ENCODE data around the gene VOPP1. TPM values are rescaled to one million over a fixed set of nuclear protein-coding genes. Genes with fewer than 3 reads are reported as not detected.
A peak's percentile ranks its signal among the peaks of the same experiment; 100 is the strongest.
"Not testable (repeated sequence)": the region's sequence is repeated elsewhere in the genome, so short reads cannot be mapped to it uniquely, and the experiment has no call there.

The VOPP1 gene
- total RNA-seq, 2 experiments from 2014 or later, result 49.6 to 53.1 TPM

- H3K4me1 Mint-ChIP-seq (ENCODE audit: low read depth), result peaks cover 78% of the 10 kb centered on the region
- peaks cover 16% of the 10 kb centered on the region for H3K36me3 ChIP-seq (ENCODE audit: insufficient read depth, low read length)
- no peak overlapping the region for H3K27ac ChIP-seq (ENCODE audit: low read depth in 1 of 2, low read length in 2 of 2)
- CTCF ChIA-PET, result no interaction called here
- ATAC-seq (ENCODE audit: poor library complexity), result no peak
- H3K36me3 Mint-ChIP-seq (ENCODE audit: low read depth), result peaks cover 57% of the 10 kb centered on the region
- POLR2A ChIA-PET, result interaction anchor here (1.0 kb wide), 1 partner anchor 107 kb away, joined by 3 read pairs; no protein-coding TSS in a partner anchor
- peak overlapping the region; percentile 94 for H3K27ac Mint-ChIP-seq
- H3K9me3 ChIP-seq (ENCODE audit: control insufficient read depth in 1 of 2, insufficient read depth in 1 of 2, low read length in 2 of 2), result no peaks in the 10 kb centered on the region
- TF ChIP-seq, protein P1, sequence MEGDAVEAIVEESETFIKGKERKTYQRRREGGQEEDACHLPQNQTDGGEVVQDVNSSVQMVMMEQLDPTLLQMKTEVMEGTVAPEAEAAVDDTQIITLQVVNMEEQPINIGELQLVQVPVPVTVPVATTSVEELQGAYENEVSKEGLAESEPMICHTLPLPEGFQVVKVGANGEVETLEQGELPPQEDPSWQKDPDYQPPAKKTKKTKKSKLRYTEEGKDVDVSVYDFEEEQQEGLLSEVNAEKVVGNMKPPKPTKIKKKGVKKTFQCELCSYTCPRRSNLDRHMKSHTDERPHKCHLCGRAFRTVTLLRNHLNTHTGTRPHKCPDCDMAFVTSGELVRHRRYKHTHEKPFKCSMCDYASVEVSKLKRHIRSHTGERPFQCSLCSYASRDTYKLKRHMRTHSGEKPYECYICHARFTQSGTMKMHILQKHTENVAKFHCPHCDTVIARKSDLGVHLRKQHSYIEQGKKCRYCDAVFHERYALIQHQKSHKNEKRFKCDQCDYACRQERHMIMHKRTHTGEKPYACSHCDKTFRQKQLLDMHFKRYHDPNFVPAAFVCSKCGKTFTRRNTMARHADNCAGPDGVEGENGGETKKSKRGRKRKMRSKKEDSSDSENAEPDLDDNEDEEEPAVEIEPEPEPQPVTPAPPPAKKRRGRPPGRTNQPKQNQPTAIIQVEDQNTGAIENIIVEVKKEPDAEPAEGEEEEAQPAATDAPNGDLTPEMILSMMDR (IDR thresholded peaks at IDR 0.05), result no peak
- no peaks in the 10 kb centered on the region for H3K27me3 Mint-ChIP-seq
- intact Hi-C loops (cut with DNase I, micrococcal nuclease), result no loop called here
- H3K9me3 Mint-ChIP-seq, result no peaks in the 10 kb centered on the region
- H3K4me3 ChIP-seq (ENCODE audit: low read length), result no peak overlapping the region
- H3K4me3 Mint-ChIP-seq, result peak overlapping the region; percentile 78
- peak in 1 of 14 experiments; percentile 49 for DNase-seq
- H3K27me3 ChIP-seq (ENCODE audit: control insufficient read depth in 1 of 2, insufficient read depth in 2 of 2, low read length in 2 of 2), result no peaks in the 10 kb centered on the region
- H3K4me1 ChIP-seq (ENCODE audit: insufficient read depth, low read length), result peaks cover 88% of the 10 kb centered on the region
Observed at GRCh38 chr7:55472928-55473725, 99.2 kb downstream of the VOPP1 start.

GRCh38 chr7:55472406-55472805, 99.9 kb downstream of the VOPP1 start:
- H3K27me3 Mint-ChIP-seq; intact Hi-C loops (cut with DNase I, micrococcal nuclease); ATAC-seq (ENCODE audit: poor library complexity); POLR2A ChIA-PET; H3K4me3 ChIP-seq (ENCODE audit: low read length); H3K27me3 ChIP-seq (ENCODE audit: control insufficient read depth in 1 of 2, insufficient read depth in 2 of 2, low read length in 2 of 2); H3K4me3 Mint-ChIP-seq; H3K9me3 Mint-ChIP-seq; H3K9me3 ChIP-seq (ENCODE audit: control insufficient read depth in 1 of 2, insufficient read depth in 1 of 2, low read length in 2 of 2); CTCF ChIA-PET; H3K27ac ChIP-seq (ENCODE audit: low read depth in 1 of 2, low read length in 2 of 2); H3K27ac Mint-ChIP-seq; DNase-seq: not testable (repeated sequence)
- Histone ChIP-seq H3K4me1 (ENCODE audit: insufficient read depth, low read length) (peaks cover 88% of the 10 kb centered on the region), H3K36me3 (ENCODE audit: insufficient read depth, low read length) (peaks cover 12% of the 10 kb centered on the region)
- H3K4me1 Mint-ChIP-seq (ENCODE audit: low read depth), result peaks cover 75% of the 10 kb centered on the region
- peaks cover 53% of the 10 kb centered on the region for H3K36me3 Mint-ChIP-seq (ENCODE audit: low read depth)

DNA sequence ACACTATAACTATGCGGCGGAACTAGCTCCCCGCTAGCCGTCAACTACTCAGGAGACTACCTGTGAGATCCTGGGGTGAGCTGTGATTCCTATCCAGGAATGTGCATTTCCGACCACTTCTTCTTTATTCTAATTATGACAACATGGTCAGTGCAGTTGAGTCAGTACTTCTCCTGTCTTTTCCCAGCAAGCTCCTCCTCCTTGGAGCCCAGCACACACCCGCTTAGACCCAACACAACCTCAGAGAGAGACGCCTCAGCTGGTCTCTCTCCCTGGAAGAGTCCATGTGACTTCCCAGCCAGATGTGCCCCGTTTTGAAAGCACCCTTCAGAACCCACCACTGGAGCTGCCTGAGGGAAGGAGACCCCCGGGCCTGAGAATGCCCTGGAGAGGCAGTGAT, 100.7 kb downstream of the VOPP1 start:
- Mint-ChIP-seq H3K36me3 (ENCODE audit: low read depth) (peaks cover 49% of the 10 kb centered on the region), H3K27ac (peak overlapping the region; percentile 76), H3K4me1 (ENCODE audit: low read depth) (peaks cover 75% of the 10 kb centered on the region)
- H3K27me3 ChIP-seq (ENCODE audit: control insufficient read depth in 1 of 2, insufficient read depth in 2 of 2, low read length in 2 of 2); POLR2A ChIA-PET; H3K4me3 ChIP-seq (ENCODE audit: low read length); H3K27me3 Mint-ChIP-seq; ATAC-seq (ENCODE audit: poor library complexity); DNase-seq; H3K36me3 ChIP-seq (ENCODE audit: insufficient read depth, low read length); CTCF ChIA-PET; H3K27ac ChIP-seq (ENCODE audit: low read depth in 1 of 2, low read length in 2 of 2); H3K9me3 Mint-ChIP-seq; H3K4me3 Mint-ChIP-seq; H3K9me3 ChIP-seq (ENCODE audit: control insufficient read depth in 1 of 2, insufficient read depth in 1 of 2, low read length in 2 of 2); intact Hi-C loops (cut with DNase I, micrococcal nuclease): not testable (repeated sequence)
- peaks cover 88% of the 10 kb centered on the region for H3K4me1 ChIP-seq (ENCODE audit: insufficient read depth, low read length)

DNA sequence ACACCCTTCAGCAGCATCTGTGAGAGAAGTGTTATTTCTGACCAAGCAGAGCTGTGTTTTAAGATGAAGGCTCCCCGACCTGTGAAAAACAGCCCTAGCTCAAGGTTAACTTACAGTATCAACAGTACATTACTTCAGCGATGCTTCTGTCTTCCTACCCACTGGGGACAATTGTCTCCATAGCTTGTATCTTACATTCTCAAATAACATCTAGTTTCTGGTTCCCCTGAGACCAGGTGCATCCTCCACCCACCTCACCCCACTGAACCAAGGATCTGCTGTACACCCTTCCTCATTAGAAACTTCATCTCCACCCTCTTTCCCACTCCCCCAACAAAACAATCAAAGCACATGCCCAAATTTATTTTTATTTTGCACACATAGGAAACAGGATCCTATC, 102.0 kb downstream of the VOPP1 start:
- H3K27ac ChIP-seq (ENCODE audit: low read depth in 1 of 2, low read length in 2 of 2), result peak overlapping the region; percentile 66 to 79
- peaks cover 76% of the 10 kb centered on the region for H3K4me1 Mint-ChIP-seq (ENCODE audit: low read depth)

More for the DNA sequence above, 102.0 kb downstream of the VOPP1 start:
- Mint-ChIP-seq H3K27me3 (no peaks in the 10 kb centered on the region), H3K9me3 (no peaks in the 10 kb centered on the region), H3K27ac (peak overlapping the region; percentile 89), H3K36me3 (ENCODE audit: low read depth) (peaks cover 51% of the 10 kb centered on the region), H3K4me3 (peak overlapping the region; percentile 46)
- Histone ChIP-seq H3K36me3 (ENCODE audit: insufficient read depth, low read length) (peaks cover 6% of the 10 kb centered on the region), H3K4me1 (ENCODE audit: insufficient read depth, low read length) (peaks cover 88% of the 10 kb centered on the region), H3K27me3 (ENCODE audit: control insufficient read depth in 1 of 2, insufficient read depth in 2 of 2, low read length in 2 of 2) (no peaks in the 10 kb centered on the region), H3K4me3 (ENCODE audit: low read length) (no peak overlapping the region), H3K9me3 (ENCODE audit: control insufficient read depth in 1 of 2, insufficient read depth in 1 of 2, low read length in 2 of 2) (no peaks in the 10 kb centered on the region)
- TF ChIP-seq, protein P1 (IDR thresholded peaks at IDR 0.05), result no peak
- CTCF ChIA-PET, result interaction anchor here (1.4 to 1.5 kb wide), 2 partner anchors 39 to 104 kb away, joined by 3 read pairs; no protein-coding TSS in a partner anchor
- POLR2A ChIA-PET, result interaction anchor here (0.8 to 4.4 kb wide), 7 partner anchors 10 to 104 kb away, joined by 3 to 42 read pairs (median 16); partner anchors contain the start of gene VOPP1
- intact Hi-C loops (cut with DNase I, micrococcal nuclease), result no loop called here
- ATAC-seq (ENCODE audit: poor library complexity), result no peak
- DNase-seq, result no peak

Data from CD4-positive, alpha-beta T cell (primary cell).